ENCODE measurements around the gene EARS2.

- TF ChIP-seq ZNF274 (IDR thresholded peaks at IDR 0.05; ENCODE audit: low read depth, low read length), result no peak
- TF ChIP-seq YY1 (IDR thresholded peaks at IDR 0.05; ENCODE audit: insufficient read depth, insufficient read length), result no peak
Measured at GRCh38 chr16:23514381-23515152, 42.6 kb downstream of the EARS2 start.
